Liver (tissue), 9 donors: ENCODE data around the gene MELTF. TPM values are rescaled to one million over a fixed set of nuclear protein-coding genes. Genes with fewer than 3 reads are reported as not detected.

Experiments used
- DNase-seq: peaks from one replicate; pipeline ENCODE4 v3.0.0-alpha.2; 2017; ENCODE audit warnings: low spot score
- H3K27ac ChIP-seq, 2 donors: one replicate each; pipeline ENCODE4 v1.7.0; 2013; ENCODE audit warnings: inconsistent platforms in 2 of 2, low read length in 2 of 2, control low read depth in 1 of 2, low read depth in 1 of 2, mild to moderate bottlenecking in 1 of 2
- H3K27me3 ChIP-seq, 4 donors: one replicate each; pipeline versions ENCODE4 v1.6.1 to v1.7.0; 2013; ENCODE audit warnings: low read length in 3 of 4, inconsistent platforms in 1 of 4, mild to moderate bottlenecking in 1 of 4, moderate library complexity in 1 of 4; ENCODE audit not compliant: control insufficient read depth in 4 of 4, insufficient read depth in 4 of 4
- H3K36me3 ChIP-seq, 4 donors: one replicate each; pipeline versions ENCODE4 v1.6.1 to v1.7.0; 2013; ENCODE audit warnings: low read length in 3 of 4, mild to moderate bottlenecking in 3 of 4, low read depth in 1 of 4, moderate library complexity in 1 of 4; ENCODE audit not compliant: control insufficient read depth in 4 of 4, insufficient read depth in 3 of 4
- H3K4me1 ChIP-seq, 4 donors: one replicate each; pipeline versions ENCODE4 v1.6.1 to v1.7.0; 2013; ENCODE audit warnings: low read length in 3 of 4, mild to moderate bottlenecking in 3 of 4, moderate library complexity in 1 of 4; ENCODE audit not compliant: control insufficient read depth in 4 of 4, insufficient read depth in 4 of 4
- H3K4me3 ChIP-seq, 3 donors: one replicate each; pipeline versions ENCODE4 v1.6.1 to v1.7.0; 2013; ENCODE audit warnings: low read length in 3 of 3, control low read depth in 1 of 3, low read depth in 1 of 3, mild to moderate bottlenecking in 1 of 3
- H3K9ac ChIP-seq, 2 donors: one replicate each; pipeline ENCODE4 v1.7.0; 2013; ENCODE audit warnings: low read length in 2 of 2, mild to moderate bottlenecking in 2 of 2, moderate library complexity in 2 of 2, control low read depth in 1 of 2, low read depth in 1 of 2
- H3K9me3 ChIP-seq, 4 donors: one replicate each; pipeline versions ENCODE4 v1.6.1 to v1.7.0; 2013; ENCODE audit warnings: low read length in 3 of 4; ENCODE audit not compliant: control insufficient read depth in 4 of 4
- ATF3 ChIP-seq: IDR thresholded peaks from 2 replicates; pipeline ENCODE4 v1.6.1; 2016; ENCODE audit warnings: antibody characterized with exemption
- CTCF ChIP-seq: fragments of 150-350 bp; IDR thresholded peaks from 2 replicates; pipeline ENCODE4 v1.5.1; 2017; ENCODE audit warnings: improper control_type of control experiment, low read depth, low read length; ENCODE audit not compliant: missing input control
- EGR1 ChIP-seq, 2 donors: IDR thresholded peaks; 2 replicates each; pipeline ENCODE4 v1.6.1; 2016 to 2018; ENCODE audit warnings: antibody characterized with exemption in 2 of 2, low read depth in 2 of 2
- FOXA1 ChIP-seq: IDR thresholded peaks from 2 replicates; pipeline ENCODE4 v1.6.1; 2016; ENCODE audit warnings: antibody characterized with exemption
- FOXA2 ChIP-seq: IDR thresholded peaks from 2 replicates; pipeline ENCODE4 v1.6.1; 2016; ENCODE audit warnings: antibody characterized with exemption
- GABPA ChIP-seq, 2 donors: IDR thresholded peaks in 1 of 2; conservative IDR thresholded peaks in 1 of 2; 2 replicates each; pipeline ENCODE4 v1.6.1; 2016; ENCODE audit warnings: antibody characterized with exemption in 2 of 2, mild to moderate bottlenecking in 1 of 2, moderate library complexity in 1 of 2
- HNF4A ChIP-seq, 2 donors: conservative IDR thresholded peaks; 2 replicates each; pipeline ENCODE4 v1.6.1; 2016; ENCODE audit warnings: antibody characterized with exemption in 2 of 2, mild to moderate bottlenecking in 2 of 2
- HNF4G ChIP-seq: IDR thresholded peaks from 2 replicates; pipeline ENCODE4 v1.6.1; 2016; ENCODE audit warnings: antibody characterized with exemption
- JUND ChIP-seq, 2 donors: IDR thresholded peaks; 2 replicates each; pipeline ENCODE4 v1.6.1; 2016; ENCODE audit warnings: antibody characterized with exemption in 2 of 2
- NR2F2 ChIP-seq: IDR thresholded peaks from 2 replicates; pipeline ENCODE4 v1.6.1; 2016; ENCODE audit warnings: antibody characterized with exemption
- RAD21 ChIP-seq, 2 donors: IDR thresholded peaks; 2 replicates each; pipeline ENCODE4 v1.6.1; 2016; ENCODE audit warnings: antibody characterized with exemption in 2 of 2, mild to moderate bottlenecking in 2 of 2
- REST ChIP-seq: IDR thresholded peaks from 2 replicates; pipeline ENCODE4 v1.6.1; 2016; ENCODE audit warnings: antibody characterized with exemption, mild to moderate bottlenecking
- RXRA ChIP-seq, 2 donors: IDR thresholded peaks; 2 replicates each; pipeline ENCODE4 v1.6.1; 2017 to 2018; ENCODE audit warnings: antibody characterized with exemption in 2 of 2, mild to moderate bottlenecking in 1 of 2
- SP1 ChIP-seq: IDR thresholded peaks from 2 replicates; pipeline ENCODE4 v1.6.1; 2018; ENCODE audit warnings: antibody characterized with exemption, mild to moderate bottlenecking
- TAF1 ChIP-seq: conservative IDR thresholded peaks from 2 replicates; pipeline ENCODE4 v1.6.1; 2016; ENCODE audit warnings: antibody characterized with exemption, mild to moderate bottlenecking
- YY1 ChIP-seq: IDR thresholded peaks from 2 replicates; pipeline ENCODE4 v1.6.1; 2016; ENCODE audit warnings: antibody characterized with exemption, mild to moderate bottlenecking
- WGBS: extraction: QIAGEN DNeasy Blood & Tissue Kit; methylation state at CpG from one replicate; pipeline ENCODE4 v1.1.7; 2013; 5-methylcytosine and 5-hydroxymethylcytosine counted together
- polyA plus RNA-seq, 2 donors: library from polyadenylated mRNA; stranded (reverse) in 1 of 2; unstranded in 1 of 2; fragments of 200-250 nt in 1 of 2; fragments of >200 nt in 1 of 2; fragmentation: Nextera tagmentation in 1 of 2; extraction: Ambion mirVana in 1 of 2; gene quantifications; one replicate each; pipeline versions ENCODE4 v1.2.1 to v1.2.3, GENCODE V29; 2013 to 2015
- total RNA-seq, 2 donors: library from RNA; depleted of rRNA; stranded (reverse); fragments of >200 nt; gene quantifications; one replicate each; pipeline ENCODE4 v1.2.3, GENCODE V29; 2014
- TF ChIP-seq, protein P1 (sequence below): IDR thresholded peaks from 2 replicates; pipeline ENCODE4 v1.6.1; 2016; ENCODE audit warnings: antibody characterized with exemption
- TF ChIP-seq, protein P2 (sequence below): IDR thresholded peaks from 2 replicates; pipeline ENCODE4 v1.6.1; 2016; ENCODE audit warnings: antibody characterized with exemption
- donor health status: healthy.
- donor health status: healthy.
- donor health status: healthy.
- donor health status: healthy.
- donor health status: healthy.

Gene MELTF
- total and polyA plus RNA-seq, 4 donors: 0.14 to 1.2 (median 1.0) TPM

DNA sequence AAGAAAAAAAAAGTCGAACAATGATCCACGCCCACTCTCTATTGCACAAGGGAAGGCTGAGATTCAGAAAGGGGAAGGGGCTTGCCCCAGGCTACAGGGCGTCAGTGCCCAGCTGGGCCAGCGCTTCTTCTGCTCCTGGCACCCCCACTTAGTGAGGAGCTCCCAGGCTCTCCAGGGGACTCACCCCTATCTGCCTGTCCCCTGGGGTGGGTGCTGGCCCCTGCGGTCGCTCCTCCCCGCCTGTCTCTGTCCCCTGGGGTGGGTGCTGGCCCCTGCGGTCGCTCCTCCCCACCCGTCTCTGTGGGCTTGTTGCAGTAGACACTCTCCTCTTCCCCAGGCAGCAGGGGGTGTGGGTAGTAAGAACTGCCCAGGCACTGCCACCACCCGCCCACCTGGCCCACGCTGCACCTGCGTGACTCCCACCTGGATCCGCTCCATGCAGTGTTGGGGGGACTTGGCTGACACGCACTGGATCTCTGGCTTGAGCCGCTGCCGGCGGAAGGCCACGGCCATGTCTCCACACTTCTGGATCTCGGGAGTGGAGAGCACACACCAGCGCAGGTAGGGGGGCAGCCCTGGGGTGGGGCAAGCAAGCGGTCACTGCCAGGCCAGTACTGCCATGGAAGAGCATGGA lies 14.6 kb downstream of the MELTF start:
- Histone ChIP-seq H3K9ac (no peak overlapping the region), H3K27me3 (no peaks in the 10 kb centered on the region), H3K4me1 (no peaks in the 10 kb centered on the region), H3K9me3 (no peaks in the 10 kb centered on the region), H3K4me3 (no peak overlapping the region), H3K27ac (no peak overlapping the region), H3K36me3 (no peaks in the 10 kb centered on the region)
- 94% methylated on average over 22 of the region's 22 CpGs for WGBS
- TF ChIP-seq EGR1 (IDR thresholded peaks at IDR 0.05; ENCODE audit: low read depth in 2 of 2) (no peak), HNF4A (conservative IDR thresholded peaks at IDR 0.05) (no peak), CTCF (no peak), TAF1 (no peak), NR2F2 (no peak), FOXA2 (no peak), SP1 (no peak), RXRA (IDR thresholded peaks at IDR 0.05) (no peak), RAD21 (IDR thresholded peaks at IDR 0.05) (no peak), HNF4G (no peak), JUND (IDR thresholded peaks at IDR 0.05) (no peak), REST (no peak), YY1 (no peak), FOXA1 (no peak), GABPA (IDR thresholded peaks at IDR 0.05 in 1 of 2, conservative IDR thresholded peaks at IDR 0.05 in 1 of 2) (no peak), ATF3 (no peak)
- TF ChIP-seq, protein P1, sequence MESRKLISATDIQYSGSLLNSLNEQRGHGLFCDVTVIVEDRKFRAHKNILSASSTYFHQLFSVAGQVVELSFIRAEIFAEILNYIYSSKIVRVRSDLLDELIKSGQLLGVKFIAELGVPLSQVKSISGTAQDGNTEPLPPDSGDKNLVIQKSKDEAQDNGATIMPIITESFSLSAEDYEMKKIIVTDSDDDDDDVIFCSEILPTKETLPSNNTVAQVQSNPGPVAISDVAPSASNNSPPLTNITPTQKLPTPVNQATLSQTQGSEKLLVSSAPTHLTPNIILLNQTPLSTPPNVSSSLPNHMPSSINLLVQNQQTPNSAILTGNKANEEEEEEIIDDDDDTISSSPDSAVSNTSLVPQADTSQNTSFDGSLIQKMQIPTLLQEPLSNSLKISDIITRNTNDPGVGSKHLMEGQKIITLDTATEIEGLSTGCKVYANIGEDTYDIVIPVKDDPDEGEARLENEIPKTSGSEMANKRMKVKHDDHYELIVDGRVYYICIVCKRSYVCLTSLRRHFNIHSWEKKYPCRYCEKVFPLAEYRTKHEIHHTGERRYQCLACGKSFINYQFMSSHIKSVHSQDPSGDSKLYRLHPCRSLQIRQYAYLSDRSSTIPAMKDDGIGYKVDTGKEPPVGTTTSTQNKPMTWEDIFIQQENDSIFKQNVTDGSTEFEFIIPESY: no peak
- TF ChIP-seq, protein P2, sequence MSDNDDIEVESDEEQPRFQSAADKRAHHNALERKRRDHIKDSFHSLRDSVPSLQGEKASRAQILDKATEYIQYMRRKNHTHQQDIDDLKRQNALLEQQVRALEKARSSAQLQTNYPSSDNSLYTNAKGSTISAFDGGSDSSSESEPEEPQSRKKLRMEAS: no peak
- no peak for DNase-seq
